Prostate gland (tissue), 2 donors: ENCODE results near the gene MYO18B.

Experiments used
- CTCF ChIP-seq, 4 experiments: fragments of 200-600 bp in 2 of 4; fragments of 450-650 bp in 2 of 4; sonication (generic) in 2 of 4; IDR thresholded peaks; 1 replicate in 3 of 4; 2 replicates in 1 of 4; pipeline ENCODE4 v1.5.1; 2016 to 2019; ENCODE audit warnings: antibody characterized with exemption in 4 of 4, mild to moderate bottlenecking in 2 of 4, moderate library complexity in 2 of 4
- POLR2A ChIP-seq: fragments of 450-650 bp; IDR thresholded peaks from one replicate; pipeline ENCODE4 v1.6.1; 2016; ENCODE audit warnings: antibody characterized with exemption, mild to moderate bottlenecking

- TF ChIP-seq POLR2A (no peak), CTCF (IDR thresholded peaks at IDR 0.05) (no peak)
Observed at GRCh38 chr22:25804676-25805075, 62.7 kb downstream of the MYO18B start.
